Peyer's patch (tissue), 4 donors: ENCODE data around the gene CCNQ. TPM values are rescaled to one million over a fixed set of nuclear protein-coding genes. Genes with fewer than 3 reads are reported as not detected.

ENCODE experiments used
- DNase-seq, 3 donors: peaks; one replicate each; pipeline ENCODE4 v3.0.0-alpha.2; 2017 to 2019
- H3K27ac ChIP-seq, 4 donors: fragments of 200-600 bp; sonication (generic); one replicate each; pipeline ENCODE4 v1.5.1; 2016 to 2019
- H3K27me3 ChIP-seq, 2 donors: fragments of 200-600 bp; sonication (generic); one replicate each; pipeline ENCODE4 v1.5.1; 2019
- H3K36me3 ChIP-seq, 3 donors: fragments of 200-600 bp; sonication (generic); one replicate each; pipeline ENCODE4 v1.5.1; 2016 to 2019
- H3K4me1 ChIP-seq, 4 donors: fragments of 200-600 bp; sonication (generic); one replicate each; pipeline ENCODE4 v1.5.1; 2016 to 2019
- H3K4me3 ChIP-seq, 4 donors: fragments of 200-600 bp; sonication (generic); 1 replicate in 3 of 4; 2 replicates in 1 of 4; pipeline ENCODE4 v1.5.1; 2016 to 2019; ENCODE audit warnings: mild to moderate bottlenecking in 1 of 4
- H3K9me3 ChIP-seq, 4 donors: fragments of 200-600 bp; sonication (generic); one replicate each; pipeline ENCODE4 v1.5.1; 2016 to 2019; ENCODE audit warnings: mild to moderate bottlenecking in 1 of 4
- CTCF ChIP-seq, 6 experiments: fragments of 450-650 bp in 4 of 6; fragments of 200-600 bp in 2 of 6; sonication (generic) in 1 of 6; IDR thresholded peaks; one replicate each; pipeline ENCODE4 v1.5.1; 2017 to 2019; ENCODE audit warnings: antibody characterized with exemption in 6 of 6, mild to moderate bottlenecking in 3 of 6, moderate library complexity in 1 of 6
- POLR2A ChIP-seq, 2 donors: fragments of 450-650 bp; IDR thresholded peaks; one replicate each; pipeline ENCODE4 v1.5.1; 2017; ENCODE audit warnings: antibody characterized with exemption in 2 of 2, mild to moderate bottlenecking in 2 of 2, moderate library complexity in 2 of 2
- total RNA-seq, 4 donors: library from RNA; depleted of rRNA; stranded (reverse); fragments of >200 nt; gene quantifications; one replicate each; pipeline ENCODE4 v1.1.0, GENCODE V29; 2016

Gene CCNQ
- total RNA-seq, 4 donors from 2014 or later = 19.0 to 33.3 (median 20.6) TPM

GRCh38 chrX:153644356-153645125, 45.6 kb upstream of the CCNQ start:
- peak in 1 of 3 donors; percentile 7 for DNase-seq
- Histone ChIP-seq H3K9me3 (no peaks in the 10 kb centered on the region), H3K27ac (no peak overlapping the region), H3K27me3 (peaks cover 0 to 10% of the 10 kb centered on the region in 2 donors), H3K4me3 (no peak overlapping the region), H3K36me3 (no peaks in the 10 kb centered on the region), H3K4me1 (peaks cover 0 to 28% (median 4%) of the 10 kb centered on the region in 4 donors)
- TF ChIP-seq POLR2A (IDR thresholded peaks at IDR 0.05) = no peak
- TF ChIP-seq CTCF (IDR thresholded peaks at IDR 0.05) = no peak

- Histone ChIP-seq H3K4me3 (peak overlapping the region in 1 of 4 donors; percentile 14), H3K4me1 (peaks cover 0 to 28% (median 4%) of the 10 kb centered on the region in 4 donors), H3K9me3 (no peaks in the 10 kb centered on the region), H3K27ac (no peak overlapping the region), H3K36me3 (no peaks in the 10 kb centered on the region), H3K27me3 (peaks cover 0 to 10% of the 10 kb centered on the region in 2 donors)
- TF ChIP-seq CTCF (IDR thresholded peaks at IDR 0.05) (peak in 1 of 6 experiments; percentile 2), POLR2A (IDR thresholded peaks at IDR 0.05) (no peak)
- peak in 2 of 3 donors; percentile 40 to 49 for DNase-seq
These were observed 44.8 kb upstream of the CCNQ start for GRCh38 chrX:153643431-153644351.

GRCh38 chrX:153642655-153643430, 43.9 kb upstream of the CCNQ start:
- DNase-seq = peak in 2 of 3 donors; percentile 19 to 37
- Histone ChIP-seq H3K27ac (no peak overlapping the region), H3K36me3 (no peaks in the 10 kb centered on the region), H3K27me3 (peaks cover 0 to 10% of the 10 kb centered on the region in 2 donors), H3K9me3 (no peaks in the 10 kb centered on the region), H3K4me1 (peaks cover 0 to 27% (median 4%) of the 10 kb centered on the region in 4 donors), H3K4me3 (peak overlapping the region in 1 of 4 donors; percentile 19)
- TF ChIP-seq CTCF (IDR thresholded peaks at IDR 0.05) = no peak

- H3K27me3 ChIP-seq = peaks cover 0 to 10% of the 10 kb centered on the region in 2 donors
- TF ChIP-seq POLR2A (IDR thresholded peaks at IDR 0.05) (no peak), CTCF (IDR thresholded peaks at IDR 0.05) (no peak)
- peak overlapping the region in 1 of 4 donors; percentile 19 for H3K4me3 ChIP-seq
- H3K4me1 ChIP-seq = peaks cover 0 to 20% (median 4%) of the 10 kb centered on the region in 4 donors
- no peak for DNase-seq
- H3K27ac ChIP-seq = no peak overlapping the region
- no peaks in the 10 kb centered on the region for H3K9me3 ChIP-seq
- H3K36me3 ChIP-seq = no peaks in the 10 kb centered on the region
These were observed 43.2 kb upstream of the CCNQ start for GRCh38 chrX:153642051-153642654.

- Histone ChIP-seq H3K9me3 (no peaks in the 10 kb centered on the region), H3K36me3 (no peaks in the 10 kb centered on the region), H3K4me1 (peaks cover 0 to 16% (median 4%) of the 10 kb centered on the region in 4 donors), H3K4me3 (no peak overlapping the region), H3K27me3 (peaks cover 0 to 10% of the 10 kb centered on the region in 2 donors), H3K27ac (no peak overlapping the region)
- no peak for TF ChIP-seq CTCF (IDR thresholded peaks at IDR 0.05)
- no peak for TF ChIP-seq POLR2A (IDR thresholded peaks at IDR 0.05)
- no peak for DNase-seq
These were observed 42.7 kb upstream of the CCNQ start for GRCh38 chrX:153641627-153642026.
